NCI-H1105 treated with DMSO at 0.1 percent for 48 hours (cell line): ENCODE data around the gene NLRC3.

Source experiments
- DNase-seq: peaks from one replicate; lab custom pipeline; 2025; lab: John Stamatoyannopoulos, UW

The NLRC3 gene

GRCh38 chr16:3548445-3548844 is 28.8 kb downstream of the NLRC3 start:
- no peak for DNase-seq

DNA sequence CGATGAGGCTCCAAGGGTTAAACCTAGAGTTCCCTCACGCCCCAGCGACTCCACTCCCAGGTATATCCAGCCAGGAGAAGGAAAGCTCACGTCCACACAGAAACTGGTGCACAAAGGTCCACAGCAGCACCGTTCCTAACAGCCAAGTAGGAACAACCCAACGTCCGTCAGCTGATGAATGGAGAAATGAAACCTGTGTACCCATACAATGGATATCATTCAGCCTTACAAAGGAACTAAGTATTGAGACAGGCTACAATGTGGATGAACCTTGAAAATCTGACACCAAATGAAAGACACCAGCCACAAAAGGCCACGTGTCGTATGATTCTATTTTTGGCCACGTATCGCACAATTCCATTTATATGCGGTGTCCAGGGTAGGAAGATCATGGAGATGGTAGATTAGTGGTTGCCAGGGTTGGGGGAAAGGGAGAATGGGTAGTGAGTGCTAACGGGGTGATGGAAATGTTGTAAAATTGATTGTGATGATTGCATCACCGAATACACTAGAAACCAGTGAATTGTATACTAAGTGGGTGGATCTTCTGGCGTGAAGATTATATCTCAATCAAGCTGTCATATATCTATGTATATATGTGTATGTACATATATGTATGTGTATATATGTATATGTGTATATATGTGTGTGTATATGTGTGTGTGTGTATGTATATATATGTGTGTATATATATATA is 30.1 kb downstream of the NLRC3 start:
- no peak for DNase-seq

- DNase-seq, result no peak
These were observed 34.4 kb downstream of the NLRC3 start for GRCh38 chr16:3542601-3543373.

GRCh38 chr16:3541527-3542155 is 35.6 kb downstream of the NLRC3 start:
- DNase-seq, result no peak

GRCh38 chr16:3538222-3538621 is 39.0 kb downstream of the NLRC3 start:
- no peak for DNase-seq

DNA sequence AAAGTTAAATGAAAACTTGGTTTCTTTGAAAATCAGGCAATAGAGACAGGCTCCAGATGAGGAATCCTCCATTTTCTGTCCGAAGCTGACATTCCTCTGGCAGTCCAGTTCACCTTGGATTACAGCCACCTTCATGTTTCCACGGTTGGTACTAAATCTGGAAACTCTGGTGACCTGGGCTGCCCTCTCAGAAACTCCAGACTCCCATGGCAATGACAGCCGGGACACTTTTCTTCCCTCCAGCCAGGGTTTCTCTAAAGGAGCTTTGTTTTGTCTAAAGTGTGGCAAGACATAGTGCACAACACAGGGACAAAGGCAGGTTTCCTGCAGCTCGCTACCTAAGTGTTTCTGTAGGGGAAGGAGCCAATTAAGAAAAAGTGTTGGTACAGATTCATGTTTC is 40.4 kb downstream of the NLRC3 start:
- DNase-seq, result no peak

DNA sequence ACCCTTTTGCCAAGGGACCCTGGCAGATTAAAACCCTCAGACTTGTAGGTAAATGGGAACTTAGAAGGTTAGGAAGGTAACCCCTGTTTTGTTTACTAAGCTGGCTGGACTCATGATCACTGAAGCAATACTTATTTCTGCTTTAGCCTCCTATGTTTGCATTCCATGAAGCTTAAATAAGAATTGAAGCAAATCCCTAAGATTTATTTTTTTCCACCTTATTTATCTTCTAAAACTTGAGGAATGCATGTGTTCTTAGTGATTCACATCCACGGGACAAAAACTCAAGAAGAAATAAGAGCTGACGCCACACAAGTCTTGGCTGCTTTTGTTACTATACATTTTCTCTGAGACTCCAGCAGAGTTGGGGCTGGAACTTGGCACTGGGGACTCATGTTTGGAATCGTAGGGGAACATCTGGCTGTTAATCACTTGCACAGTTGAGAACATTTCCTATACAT is 40.9 kb downstream of the NLRC3 start:
- no peak for DNase-seq

DNA sequence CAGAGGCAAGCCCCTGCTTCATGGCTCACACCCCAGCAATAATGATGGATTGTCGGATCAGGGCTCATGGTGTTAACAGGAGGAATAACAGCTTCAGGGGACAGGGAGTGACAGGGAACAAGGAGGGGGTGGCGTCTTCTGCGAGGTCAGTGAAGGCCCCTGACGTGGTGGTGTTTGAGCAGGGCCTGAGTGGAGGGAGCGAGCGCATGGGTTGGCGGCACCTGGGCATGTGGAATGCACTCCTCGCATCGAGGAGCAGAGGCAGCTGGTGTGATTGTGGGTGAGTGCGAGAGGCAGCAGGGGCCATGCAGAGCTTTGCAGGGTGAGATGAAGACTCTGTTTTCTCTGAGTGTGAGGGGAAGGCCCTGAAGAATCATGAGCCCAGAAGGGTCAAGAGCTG is 43.1 kb downstream of the NLRC3 start:
- DNase-seq, result no peak

DNA sequence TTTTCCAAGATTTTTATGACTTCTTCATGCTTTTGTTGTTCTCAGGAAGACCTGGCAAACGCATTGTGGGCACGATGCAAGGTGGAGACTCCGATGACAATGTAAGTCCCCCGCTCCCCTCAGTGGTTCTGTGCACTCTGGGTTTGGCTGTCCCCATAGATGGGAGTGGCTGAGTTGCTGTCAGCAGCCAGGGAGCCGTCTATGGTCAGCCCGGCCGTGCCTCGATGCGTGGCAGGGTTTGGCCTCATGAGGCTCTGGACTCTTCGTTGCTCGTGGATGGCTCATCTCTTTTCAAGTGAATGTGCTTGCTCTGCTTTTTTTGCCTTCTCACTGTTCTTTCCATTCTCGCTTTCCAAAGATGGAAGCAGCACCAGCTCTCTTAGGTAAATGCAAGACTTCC is 44.5 kb downstream of the NLRC3 start:
- DNase-seq, result no peak

- no peak for DNase-seq
These were observed 46.8 kb downstream of the NLRC3 start for GRCh38 chr16:3530371-3530914.

GRCh38 chr16:3529175-3529574 is 48.0 kb downstream of the NLRC3 start:
- DNase-seq, result no peak

DNA sequence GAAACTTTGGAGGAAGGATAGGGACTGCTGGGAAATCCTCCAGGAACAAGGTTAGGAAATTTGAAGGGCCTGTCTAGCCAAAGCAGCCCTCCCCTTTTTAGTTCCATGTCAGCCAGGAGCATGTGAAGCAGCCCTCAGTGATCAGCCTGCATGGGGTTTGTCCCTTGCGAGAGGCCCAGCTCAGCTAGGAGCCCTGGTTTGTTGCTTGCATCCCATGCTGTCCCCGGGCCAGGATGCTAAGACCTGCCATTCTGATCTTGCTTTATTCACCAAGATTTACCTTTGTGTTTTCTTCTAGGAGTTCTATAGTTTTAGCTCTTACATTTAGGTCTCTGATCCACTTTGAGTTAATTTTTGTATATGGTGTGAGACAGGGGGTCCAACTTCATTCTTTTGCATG is 48.8 kb downstream of the NLRC3 start:
- DNase-seq, result no peak

DNA sequence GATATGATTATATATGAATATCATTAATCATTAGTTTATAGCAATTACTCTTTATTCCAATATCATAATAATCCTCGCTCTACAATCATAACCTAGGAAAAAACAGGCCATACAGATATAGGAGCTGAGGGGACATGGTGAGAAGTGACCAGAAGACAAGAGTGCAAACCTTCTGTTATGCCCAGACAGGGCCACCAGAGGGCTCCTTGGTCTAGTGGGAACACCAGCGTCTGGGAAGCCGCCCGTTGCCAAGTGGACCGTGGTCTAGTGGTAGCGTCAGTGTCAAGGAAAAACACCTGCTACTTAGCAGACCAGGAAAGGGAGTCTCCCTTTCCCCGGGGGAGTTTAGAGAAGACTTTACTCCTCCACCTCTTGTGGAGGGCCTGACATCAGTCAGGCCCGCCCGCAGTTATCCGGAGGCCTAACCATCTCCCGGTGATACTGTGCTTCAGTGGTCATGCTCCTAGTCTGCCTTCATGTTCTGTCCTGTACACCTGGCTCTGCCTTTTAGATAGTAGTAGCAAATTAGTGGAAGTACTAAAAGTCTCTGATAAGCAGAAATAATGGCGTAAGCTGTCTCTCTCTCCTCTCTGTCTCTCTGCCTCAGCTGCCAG is 49.9 kb downstream of the NLRC3 start:
- peak; percentile 27 for DNase-seq

GRCh38 chr16:3525951-3526350 is 51.3 kb downstream of the NLRC3 start:
- DNase-seq, result no peak

GRCh38 chr16:3523281-3523680 is 53.9 kb downstream of the NLRC3 start:
- DNase-seq, result no peak

- DNase-seq, result no peak
These were observed 56.4 kb downstream of the NLRC3 start for GRCh38 chr16:3520841-3521240.

DNA sequence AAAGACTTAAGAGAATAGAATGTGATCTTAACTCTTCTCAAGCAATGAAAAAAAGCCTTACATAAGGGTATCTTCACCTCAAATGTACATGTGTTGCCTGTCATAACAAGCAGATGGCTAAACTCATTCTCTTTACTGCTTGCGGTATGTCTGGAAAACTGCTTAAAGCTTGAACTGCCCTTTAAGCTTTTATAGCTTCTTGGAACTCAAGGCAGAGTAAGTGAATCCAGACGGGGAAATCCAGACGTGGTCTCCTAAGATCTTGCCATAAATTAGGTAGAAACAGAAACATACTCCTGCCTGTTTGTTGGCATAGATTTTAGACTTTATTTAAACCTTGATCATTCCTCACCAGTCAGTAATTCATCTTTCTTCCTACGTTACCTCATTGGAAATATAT is 56.8 kb downstream of the NLRC3 start:
- DNase-seq, result no peak

DNA sequence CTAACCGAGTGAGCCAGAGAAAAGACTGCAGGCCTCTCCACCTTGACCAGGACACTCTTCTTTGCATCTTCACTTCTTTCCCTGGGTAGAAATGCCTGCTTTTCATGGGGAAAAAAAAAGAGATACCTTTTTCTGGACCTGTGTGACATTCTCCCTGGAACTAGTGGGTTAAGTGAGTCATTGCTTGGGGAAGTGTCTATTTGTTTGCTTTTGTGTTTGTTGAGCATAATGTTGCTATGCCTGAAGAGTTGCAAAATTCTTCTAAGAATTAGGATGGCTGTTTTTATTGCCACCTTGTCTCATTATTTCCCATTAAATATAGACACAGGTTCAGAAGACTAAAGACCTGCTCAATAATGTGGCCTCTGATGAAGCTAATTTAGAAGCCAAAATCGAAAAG is 57.6 kb downstream of the NLRC3 start:
- DNase-seq, result no peak

DNA sequence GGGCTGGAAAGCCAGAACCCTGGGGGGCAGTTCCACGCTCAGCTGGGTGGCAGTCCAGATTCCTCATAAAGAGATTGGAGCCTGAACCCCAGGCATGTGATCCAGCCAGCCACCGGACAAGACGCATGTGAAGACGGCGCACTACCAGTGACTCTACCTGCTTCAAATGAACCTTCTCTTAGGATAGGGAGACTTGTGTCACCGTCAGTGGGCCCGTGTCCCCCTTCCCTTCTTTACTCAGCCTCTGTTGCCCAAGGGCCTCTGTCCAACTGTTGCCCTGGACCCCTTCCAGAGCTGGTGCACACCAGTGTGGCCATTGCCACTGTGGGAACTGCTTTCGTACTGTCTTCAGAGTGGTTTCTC is 58.2 kb downstream of the NLRC3 start:
- no peak for DNase-seq

GRCh38 chr16:3518292-3518985 is 58.8 kb downstream of the NLRC3 start:
- no peak for DNase-seq

DNA sequence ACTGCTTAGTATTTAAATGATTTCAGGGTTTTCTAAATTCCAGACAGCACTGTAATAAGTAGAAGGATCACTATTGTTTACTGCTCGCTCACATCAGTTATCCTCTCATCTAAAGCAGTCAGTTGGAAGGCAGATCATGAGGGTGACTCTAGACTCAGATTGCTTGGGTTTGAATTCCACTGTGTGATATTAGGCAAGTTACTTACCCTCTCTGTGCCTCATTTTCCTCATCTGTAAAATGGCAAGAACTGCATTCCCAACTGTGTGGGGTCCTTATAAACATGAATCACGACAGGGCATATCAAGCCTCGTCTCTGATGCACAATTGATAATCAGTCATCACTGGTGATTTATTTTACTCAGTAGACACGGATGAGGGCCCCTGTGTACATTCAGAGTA is 61.3 kb downstream of the NLRC3 start:
- no peak for DNase-seq

DNA sequence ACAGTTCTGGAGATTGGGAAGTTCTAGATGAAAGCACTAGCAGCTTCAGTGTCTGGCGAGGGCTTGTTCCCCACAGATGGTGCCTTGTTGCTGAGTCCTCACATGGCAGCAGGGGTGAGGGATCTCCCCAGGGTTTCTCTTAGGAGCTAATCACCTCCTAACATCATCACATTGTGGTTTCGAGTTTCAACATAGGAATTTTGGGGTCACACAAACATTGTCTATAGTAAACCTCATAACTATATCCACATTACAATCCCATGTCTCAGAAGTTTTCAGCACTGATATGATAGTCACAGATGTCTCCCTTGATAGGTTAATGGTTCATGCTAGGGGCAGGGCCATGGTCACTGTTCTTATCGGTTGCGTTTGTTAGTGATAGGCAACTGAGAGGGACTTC is 62.6 kb downstream of the NLRC3 start:
- no peak for DNase-seq
